Measurements from ENCODE around the gene TTC27.

DNA sequence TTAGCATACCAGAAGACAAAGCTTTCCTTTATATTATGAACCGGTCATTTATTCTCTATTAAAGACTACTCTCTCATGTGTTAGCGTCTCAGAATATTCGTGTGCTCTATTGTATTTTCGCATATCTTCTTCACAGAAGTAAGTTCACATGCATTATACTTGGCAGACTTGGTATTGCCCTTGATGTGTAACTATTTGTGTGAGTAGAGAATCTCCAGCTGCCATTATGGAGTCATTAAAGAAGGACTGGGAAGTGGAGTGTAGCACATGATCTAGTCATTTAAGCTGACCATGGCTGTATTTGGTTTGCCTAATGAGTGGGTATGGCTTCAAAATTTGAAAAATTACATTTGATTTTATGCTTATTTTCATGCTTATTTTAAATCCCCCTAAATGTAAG lies 92.9 kb downstream of the TTC27 start:
- no peak for TF ChIP-seq EZH2 (IDR thresholded peaks at IDR 0.05)
- TF ChIP-seq POLR2AphosphoS5 (IDR thresholded peaks at IDR 0.05; ENCODE audit: borderline replicate concordance, low read depth, low read length), result no peak
- TF ChIP-seq FOXP2 (optimal IDR thresholded peaks at IDR 0.05; ENCODE audit: control extremely low read depth, extremely low read length, insufficient read depth), result no peak
